Measurements from ENCODE around the gene DCAF7. TPM values are rescaled to one million over a fixed set of nuclear protein-coding genes. Genes with fewer than 3 reads are reported as not detected.

DCAF7 gene
- total RNA-seq, 1 experiment from 2014 or later = 144 TPM

DNA sequence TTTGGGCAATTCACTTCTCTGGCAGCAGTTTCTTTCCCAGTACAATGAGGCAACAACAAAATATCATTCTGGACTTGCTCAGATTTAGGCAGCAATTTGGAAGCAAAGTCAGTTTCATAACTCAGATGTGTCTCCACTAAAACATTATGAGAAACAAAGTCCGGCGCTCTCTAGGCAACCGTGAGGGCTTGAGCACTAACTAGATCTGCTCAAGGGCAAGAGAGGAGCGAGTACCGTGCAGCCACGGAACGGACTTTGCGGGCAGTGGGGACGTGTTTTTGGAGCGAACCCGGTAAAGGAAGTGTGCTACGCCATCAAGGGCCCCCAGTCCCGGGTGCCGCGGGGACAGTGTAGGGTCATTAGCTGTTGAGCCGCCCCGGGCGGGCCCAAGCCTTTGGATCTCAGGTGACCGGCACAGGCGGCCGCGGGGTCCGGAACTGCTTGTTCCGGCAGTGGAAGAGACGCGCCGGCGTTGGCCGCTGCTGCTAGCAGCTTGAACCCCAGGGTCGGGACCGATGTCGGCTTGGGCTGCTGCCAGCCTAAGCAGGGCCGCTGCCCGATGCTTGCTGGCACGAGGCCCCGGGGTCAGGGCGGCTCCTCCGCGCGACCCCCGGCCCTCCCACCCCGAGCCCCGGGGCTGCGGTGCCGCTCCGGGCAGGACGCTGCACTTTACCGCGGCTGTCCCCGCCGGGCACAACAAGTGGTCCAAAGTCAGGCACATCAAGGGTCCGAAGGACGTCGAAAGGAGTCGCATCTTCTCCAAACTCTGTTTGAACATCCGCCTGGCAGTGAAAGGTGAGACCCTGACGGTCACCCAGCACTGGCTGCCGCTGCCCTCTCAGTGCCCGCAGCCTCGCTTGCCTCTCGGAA is 50.5 kb downstream of the DCAF7 start, which contains the start of gene TACO1 (continued):
- peak; percentile 99 for TF ChIP-seq CBX3 (IDR thresholded peaks at IDR 0.05; ENCODE audit: low read depth)
- TF ChIP-seq EZH2 (IDR thresholded peaks at IDR 0.05) = no peak
- TF ChIP-seq YY1 (IDR thresholded peaks at IDR 0.05; ENCODE audit: extremely low read depth, insufficient replicate concordance, low read depth, low read length) = peak; percentile 91
- TF ChIP-seq, protein P1, sequence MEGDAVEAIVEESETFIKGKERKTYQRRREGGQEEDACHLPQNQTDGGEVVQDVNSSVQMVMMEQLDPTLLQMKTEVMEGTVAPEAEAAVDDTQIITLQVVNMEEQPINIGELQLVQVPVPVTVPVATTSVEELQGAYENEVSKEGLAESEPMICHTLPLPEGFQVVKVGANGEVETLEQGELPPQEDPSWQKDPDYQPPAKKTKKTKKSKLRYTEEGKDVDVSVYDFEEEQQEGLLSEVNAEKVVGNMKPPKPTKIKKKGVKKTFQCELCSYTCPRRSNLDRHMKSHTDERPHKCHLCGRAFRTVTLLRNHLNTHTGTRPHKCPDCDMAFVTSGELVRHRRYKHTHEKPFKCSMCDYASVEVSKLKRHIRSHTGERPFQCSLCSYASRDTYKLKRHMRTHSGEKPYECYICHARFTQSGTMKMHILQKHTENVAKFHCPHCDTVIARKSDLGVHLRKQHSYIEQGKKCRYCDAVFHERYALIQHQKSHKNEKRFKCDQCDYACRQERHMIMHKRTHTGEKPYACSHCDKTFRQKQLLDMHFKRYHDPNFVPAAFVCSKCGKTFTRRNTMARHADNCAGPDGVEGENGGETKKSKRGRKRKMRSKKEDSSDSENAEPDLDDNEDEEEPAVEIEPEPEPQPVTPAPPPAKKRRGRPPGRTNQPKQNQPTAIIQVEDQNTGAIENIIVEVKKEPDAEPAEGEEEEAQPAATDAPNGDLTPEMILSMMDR (IDR thresholded peaks at IDR 0.05 in 2 of 3, conservative IDR thresholded peaks at IDR 0.05 in 1 of 3; ENCODE audit: borderline replicate concordance in 1 of 3, insufficient read depth in 1 of 3, low read depth in 2 of 3, low read length in 2 of 3) = no peak
- TF ChIP-seq POLR2A (IDR thresholded peaks at IDR 0.05; ENCODE audit: borderline replicate concordance, extremely low read depth, insufficient read depth, insufficient read length) = peak; percentile 73
- TF ChIP-seq EGR1 (IDR thresholded peaks at IDR 0.05; ENCODE audit: low read depth) = 0 out of 2 replicates have a peak, but pooled peaks have one; percentile 18
- TF ChIP-seq JUND (IDR thresholded peaks at IDR 0.05) = 0 out of 2 replicates have a peak, but pooled peaks have one; percentile 37
- TF ChIP-seq, protein P2, sequence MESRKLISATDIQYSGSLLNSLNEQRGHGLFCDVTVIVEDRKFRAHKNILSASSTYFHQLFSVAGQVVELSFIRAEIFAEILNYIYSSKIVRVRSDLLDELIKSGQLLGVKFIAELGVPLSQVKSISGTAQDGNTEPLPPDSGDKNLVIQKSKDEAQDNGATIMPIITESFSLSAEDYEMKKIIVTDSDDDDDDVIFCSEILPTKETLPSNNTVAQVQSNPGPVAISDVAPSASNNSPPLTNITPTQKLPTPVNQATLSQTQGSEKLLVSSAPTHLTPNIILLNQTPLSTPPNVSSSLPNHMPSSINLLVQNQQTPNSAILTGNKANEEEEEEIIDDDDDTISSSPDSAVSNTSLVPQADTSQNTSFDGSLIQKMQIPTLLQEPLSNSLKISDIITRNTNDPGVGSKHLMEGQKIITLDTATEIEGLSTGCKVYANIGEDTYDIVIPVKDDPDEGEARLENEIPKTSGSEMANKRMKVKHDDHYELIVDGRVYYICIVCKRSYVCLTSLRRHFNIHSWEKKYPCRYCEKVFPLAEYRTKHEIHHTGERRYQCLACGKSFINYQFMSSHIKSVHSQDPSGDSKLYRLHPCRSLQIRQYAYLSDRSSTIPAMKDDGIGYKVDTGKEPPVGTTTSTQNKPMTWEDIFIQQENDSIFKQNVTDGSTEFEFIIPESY (IDR thresholded peaks at IDR 0.05; ENCODE audit: extremely low read depth, insufficient replicate concordance, low read length) = peak; percentile 71
